ENCODE results near the gene EFNB2. TPM values are rescaled to one million over a fixed set of nuclear protein-coding genes. Genes with fewer than 3 reads are reported as not detected.

The EFNB2 gene
- total and polyA plus RNA-seq, 2 of the 13 experiments (the other 11 are each of a cell fraction or from before 2014, with no cell fraction given) = 0.11 to 0.20 TPM

- TF ChIP-seq, protein P1, sequence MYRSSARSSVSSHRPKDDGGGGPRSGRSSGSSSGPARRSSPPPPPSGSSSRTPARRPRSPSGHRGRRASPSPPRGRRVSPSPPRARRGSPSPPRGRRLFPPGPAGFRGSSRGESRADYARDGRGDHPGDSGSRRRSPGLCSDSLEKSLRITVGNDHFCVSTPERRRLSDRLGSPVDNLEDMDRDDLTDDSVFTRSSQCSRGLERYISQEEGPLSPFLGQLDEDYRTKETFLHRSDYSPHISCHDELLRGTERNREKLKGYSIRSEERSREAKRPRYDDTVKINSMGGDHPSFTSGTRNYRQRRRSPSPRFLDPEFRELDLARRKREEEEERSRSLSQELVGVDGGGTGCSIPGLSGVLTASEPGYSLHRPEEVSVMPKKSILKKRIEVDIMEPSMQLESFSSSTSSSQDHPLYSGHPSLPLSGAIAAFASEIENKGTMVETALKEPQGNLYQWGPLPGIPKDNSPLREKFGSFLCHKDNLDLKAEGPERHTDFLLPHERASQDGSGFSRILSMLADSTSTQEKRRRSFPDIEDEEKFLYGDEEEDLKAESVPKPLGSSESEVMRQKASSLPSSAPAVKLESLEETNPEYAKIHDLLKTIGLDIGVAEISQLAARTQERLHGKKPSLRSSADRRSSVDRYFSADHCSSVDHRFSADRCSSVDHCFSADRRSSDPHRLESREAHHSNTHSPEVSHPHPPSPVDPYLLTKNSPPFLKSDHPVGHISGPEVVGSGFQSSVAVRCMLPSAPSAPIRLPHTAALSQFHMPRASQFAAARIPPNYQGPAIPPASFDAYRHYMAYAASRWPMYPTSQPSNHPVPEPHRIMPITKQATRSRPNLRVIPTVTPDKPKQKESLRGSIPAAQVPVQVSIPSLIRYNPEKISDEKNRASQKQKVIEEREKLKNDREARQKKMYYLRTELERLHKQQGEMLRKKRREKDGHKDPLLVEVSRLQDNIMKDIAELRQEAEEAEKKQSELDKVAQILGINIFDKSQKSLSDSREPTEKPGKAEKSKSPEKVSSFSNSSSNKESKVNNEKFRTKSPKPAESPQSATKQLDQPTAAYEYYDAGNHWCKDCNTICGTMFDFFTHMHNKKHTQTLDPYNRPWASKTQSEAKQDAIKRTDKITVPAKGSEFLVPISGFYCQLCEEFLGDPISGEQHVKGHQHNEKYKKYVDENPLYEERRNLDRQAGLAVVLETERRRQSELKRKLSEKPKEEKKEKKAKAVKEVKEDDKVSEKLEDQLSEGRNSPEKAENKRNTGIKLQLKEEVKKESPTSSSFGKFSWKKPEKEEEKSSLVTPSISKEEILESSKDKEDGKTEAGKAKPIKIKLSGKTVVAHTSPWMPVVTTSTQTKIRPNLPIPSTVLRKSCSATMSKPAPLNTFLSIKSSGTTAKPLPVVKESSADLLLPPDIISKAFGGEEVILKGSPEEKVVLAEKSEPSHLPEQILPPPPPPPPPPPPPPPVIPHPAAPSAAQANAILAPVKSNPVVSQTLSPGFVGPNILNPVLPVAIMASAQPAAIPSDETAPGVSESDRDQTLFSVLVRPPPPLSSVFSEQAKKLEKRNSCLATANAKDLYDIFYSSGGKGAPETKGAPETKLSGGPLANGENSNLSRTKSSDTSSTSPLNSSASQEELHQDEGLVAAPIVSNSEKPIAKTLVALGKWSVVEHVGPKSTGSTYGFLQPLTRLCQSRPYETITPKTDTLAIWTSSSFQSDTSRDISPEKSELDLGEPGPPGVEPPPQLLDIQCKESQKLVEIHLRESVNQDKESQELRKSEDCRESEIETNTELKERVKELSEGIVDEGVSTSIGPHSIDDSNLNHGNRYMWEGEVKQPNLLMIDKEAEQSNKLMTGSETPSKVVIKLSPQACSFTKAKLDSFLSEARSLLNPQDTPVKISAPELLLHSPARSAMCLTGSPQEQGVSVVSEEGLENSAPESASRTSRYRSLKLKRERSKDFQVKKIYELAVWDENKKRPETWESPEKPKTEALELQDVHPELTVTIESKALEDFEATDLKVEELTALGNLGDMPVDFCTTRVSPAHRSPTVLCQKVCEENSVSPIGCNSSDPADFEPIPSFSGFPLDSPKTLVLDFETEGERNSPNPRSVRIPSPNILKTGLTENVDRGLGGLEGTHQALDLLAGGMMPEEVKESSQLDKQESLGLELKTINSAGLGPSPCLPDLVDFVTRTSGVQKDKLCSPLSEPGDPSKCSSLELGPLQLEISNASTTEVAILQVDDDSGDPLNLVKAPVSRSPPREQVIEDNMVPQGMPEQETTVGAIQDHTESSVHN (CRISPR knock-in tag; IDR thresholded peaks at IDR 0.05) = no peak
- no peak for TF ChIP-seq ZIK1 (CRISPR knock-in tag; IDR thresholded peaks at IDR 0.05; ENCODE audit: borderline replicate concordance, low read depth)
- no peak for TF ChIP-seq DBP (CRISPR knock-in tag; IDR thresholded peaks at IDR 0.05; ENCODE audit: not compliant biosample characterization)
- TF ChIP-seq BRCA1 (CRISPR knock-in tag; IDR thresholded peaks at IDR 0.05) = no peak
- TF ChIP-seq ZNF430 (CRISPR knock-in tag; IDR thresholded peaks at IDR 0.05) = no peak
- TF ChIP-seq, protein P2, sequence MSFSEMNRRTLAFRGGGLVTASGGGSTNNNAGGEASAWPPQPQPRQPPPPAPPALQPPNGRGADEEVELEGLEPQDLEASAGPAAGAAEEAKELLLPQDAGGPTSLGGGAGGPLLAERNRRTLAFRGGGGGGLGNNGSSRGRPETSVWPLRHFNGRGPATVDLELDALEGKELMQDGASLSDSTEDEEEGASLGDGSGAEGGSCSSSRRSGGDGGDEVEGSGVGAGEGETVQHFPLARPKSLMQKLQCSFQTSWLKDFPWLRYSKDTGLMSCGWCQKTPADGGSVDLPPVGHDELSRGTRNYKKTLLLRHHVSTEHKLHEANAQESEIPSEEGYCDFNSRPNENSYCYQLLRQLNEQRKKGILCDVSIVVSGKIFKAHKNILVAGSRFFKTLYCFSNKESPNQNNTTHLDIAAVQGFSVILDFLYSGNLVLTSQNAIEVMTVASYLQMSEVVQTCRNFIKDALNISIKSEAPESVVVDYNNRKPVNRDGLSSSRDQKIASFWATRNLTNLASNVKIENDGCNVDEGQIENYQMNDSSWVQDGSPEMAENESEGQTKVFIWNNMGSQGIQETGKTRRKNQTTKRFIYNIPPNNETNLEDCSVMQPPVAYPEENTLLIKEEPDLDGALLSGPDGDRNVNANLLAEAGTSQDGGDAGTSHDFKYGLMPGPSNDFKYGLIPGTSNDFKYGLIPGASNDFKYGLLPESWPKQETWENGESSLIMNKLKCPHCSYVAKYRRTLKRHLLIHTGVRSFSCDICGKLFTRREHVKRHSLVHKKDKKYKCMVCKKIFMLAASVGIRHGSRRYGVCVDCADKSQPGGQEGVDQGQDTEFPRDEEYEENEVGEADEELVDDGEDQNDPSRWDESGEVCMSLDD (CRISPR knock-in tag; IDR thresholded peaks at IDR 0.05; ENCODE audit: borderline replicate concordance) = no peak
- TF ChIP-seq, protein P3, sequence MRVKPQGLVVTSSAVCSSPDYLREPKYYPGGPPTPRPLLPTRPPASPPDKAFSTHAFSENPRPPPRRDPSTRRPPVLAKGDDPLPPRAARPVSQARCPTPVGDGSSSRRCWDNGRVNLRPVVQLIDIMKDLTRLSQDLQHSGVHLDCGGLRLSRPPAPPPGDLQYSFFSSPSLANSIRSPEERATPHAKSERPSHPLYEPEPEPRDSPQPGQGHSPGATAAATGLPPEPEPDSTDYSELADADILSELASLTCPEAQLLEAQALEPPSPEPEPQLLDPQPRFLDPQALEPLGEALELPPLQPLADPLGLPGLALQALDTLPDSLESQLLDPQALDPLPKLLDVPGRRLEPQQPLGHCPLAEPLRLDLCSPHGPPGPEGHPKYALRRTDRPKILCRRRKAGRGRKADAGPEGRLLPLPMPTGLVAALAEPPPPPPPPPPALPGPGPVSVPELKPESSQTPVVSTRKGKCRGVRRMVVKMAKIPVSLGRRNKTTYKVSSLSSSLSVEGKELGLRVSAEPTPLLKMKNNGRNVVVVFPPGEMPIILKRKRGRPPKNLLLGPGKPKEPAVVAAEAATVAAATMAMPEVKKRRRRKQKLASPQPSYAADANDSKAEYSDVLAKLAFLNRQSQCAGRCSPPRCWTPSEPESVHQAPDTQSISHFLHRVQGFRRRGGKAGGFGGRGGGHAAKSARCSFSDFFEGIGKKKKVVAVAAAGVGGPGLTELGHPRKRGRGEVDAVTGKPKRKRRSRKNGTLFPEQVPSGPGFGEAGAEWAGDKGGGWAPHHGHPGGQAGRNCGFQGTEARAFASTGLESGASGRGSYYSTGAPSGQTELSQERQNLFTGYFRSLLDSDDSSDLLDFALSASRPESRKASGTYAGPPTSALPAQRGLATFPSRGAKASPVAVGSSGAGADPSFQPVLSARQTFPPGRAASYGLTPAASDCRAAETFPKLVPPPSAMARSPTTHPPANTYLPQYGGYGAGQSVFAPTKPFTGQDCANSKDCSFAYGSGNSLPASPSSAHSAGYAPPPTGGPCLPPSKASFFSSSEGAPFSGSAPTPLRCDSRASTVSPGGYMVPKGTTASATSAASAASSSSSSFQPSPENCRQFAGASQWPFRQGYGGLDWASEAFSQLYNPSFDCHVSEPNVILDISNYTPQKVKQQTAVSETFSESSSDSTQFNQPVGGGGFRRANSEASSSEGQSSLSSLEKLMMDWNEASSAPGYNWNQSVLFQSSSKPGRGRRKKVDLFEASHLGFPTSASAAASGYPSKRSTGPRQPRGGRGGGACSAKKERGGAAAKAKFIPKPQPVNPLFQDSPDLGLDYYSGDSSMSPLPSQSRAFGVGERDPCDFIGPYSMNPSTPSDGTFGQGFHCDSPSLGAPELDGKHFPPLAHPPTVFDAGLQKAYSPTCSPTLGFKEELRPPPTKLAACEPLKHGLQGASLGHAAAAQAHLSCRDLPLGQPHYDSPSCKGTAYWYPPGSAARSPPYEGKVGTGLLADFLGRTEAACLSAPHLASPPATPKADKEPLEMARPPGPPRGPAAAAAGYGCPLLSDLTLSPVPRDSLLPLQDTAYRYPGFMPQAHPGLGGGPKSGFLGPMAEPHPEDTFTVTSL (CRISPR knock-in tag; IDR thresholded peaks at IDR 0.05; ENCODE audit: borderline replicate concordance) = no peak
- no peak for TF ChIP-seq ZNF337 (CRISPR knock-in tag; IDR thresholded peaks at IDR 0.05; ENCODE audit: borderline replicate concordance, low read depth)
These were observed 15.9 kb upstream of the EFNB2 start (continued) for GRCh38 chr13:106551350-106551749.
